HFFc6 (cell line): Measurements from ENCODE around the gene CPA3. TPM values are rescaled to one million over a fixed set of nuclear protein-coding genes. Genes with fewer than 3 reads are reported as not detected.

Source experiments
- DNase-seq: peaks from one replicate; pipeline ENCODE4 v3.0.0-alpha.2; 2018
- H3K27ac Mint-ChIP-seq: 2 replicates; pipeline ENCODE4 v1.8.0; 2020; ENCODE audit warnings: mild to moderate bottlenecking, mixed read lengths
- H3K27me3 Mint-ChIP-seq: 2 replicates; pipeline ENCODE4 v1.8.0; 2021; ENCODE audit warnings: mild to moderate bottlenecking, moderate library complexity, mixed read lengths; ENCODE audit not compliant: insufficient read depth
- H3K36me3 Mint-ChIP-seq: 2 replicates; pipeline ENCODE4 v1.8.0; 2021; ENCODE audit warnings: low read depth, mixed read lengths
- H3K4me1 Mint-ChIP-seq: 2 replicates; pipeline ENCODE4 v1.8.0; 2020; ENCODE audit warnings: low read depth, mixed read lengths
- H3K4me3 Mint-ChIP-seq: 2 replicates; pipeline ENCODE4 v1.8.0; 2020; ENCODE audit warnings: mild to moderate bottlenecking, moderate library complexity, mixed read lengths
- H3K9me3 Mint-ChIP-seq: 2 replicates; pipeline ENCODE4 v1.8.0; 2020; ENCODE audit warnings: mild to moderate bottlenecking, mixed read lengths
- total RNA-seq, 6 experiments: library from RNA; stranded (reverse); fragmentation: NEBNext Ultra II Directional; extraction: Animal tissue kit (Norgen Biotek cat#: 25700); gene quantifications; 2 replicates in 1 of 6; 3 replicates in 5 of 6; pipeline ENCODE4 v1.2.3, GENCODE V29; 2021
- TF ChIP-seq, protein P1 (sequence below): fragments of 200-600 bp; sonication (generic); IDR thresholded peaks from 2 replicates; pipeline ENCODE4 v1.5.0; 2021; ENCODE audit warnings: antibody characterized with exemption, mild to moderate bottlenecking

Gene CPA3
- total RNA-seq, 6 experiments from 2014 or later = 0.21 to 0.88 (median 0.36) TPM

- Mint-ChIP-seq H3K9me3 (no peaks in the 10 kb centered on the region), H3K27ac (no peak overlapping the region)
Measured at GRCh38 chr3:148922467-148922866, 57.4 kb downstream of the CPA3 start.

GRCh38 chr3:148923592-148923991, 58.5 kb downstream of the CPA3 start:
- Mint-ChIP-seq H3K4me1 (peaks cover 16% of the 10 kb centered on the region), H3K36me3 (no peaks in the 10 kb centered on the region), H3K27ac (no peak overlapping the region), H3K27me3 (no peaks in the 10 kb centered on the region; the same call in 1 of the 2 replicates), H3K9me3 (no peaks in the 10 kb centered on the region), H3K4me3 (no peak overlapping the region)
- no peak for DNase-seq
- TF ChIP-seq, protein P1, sequence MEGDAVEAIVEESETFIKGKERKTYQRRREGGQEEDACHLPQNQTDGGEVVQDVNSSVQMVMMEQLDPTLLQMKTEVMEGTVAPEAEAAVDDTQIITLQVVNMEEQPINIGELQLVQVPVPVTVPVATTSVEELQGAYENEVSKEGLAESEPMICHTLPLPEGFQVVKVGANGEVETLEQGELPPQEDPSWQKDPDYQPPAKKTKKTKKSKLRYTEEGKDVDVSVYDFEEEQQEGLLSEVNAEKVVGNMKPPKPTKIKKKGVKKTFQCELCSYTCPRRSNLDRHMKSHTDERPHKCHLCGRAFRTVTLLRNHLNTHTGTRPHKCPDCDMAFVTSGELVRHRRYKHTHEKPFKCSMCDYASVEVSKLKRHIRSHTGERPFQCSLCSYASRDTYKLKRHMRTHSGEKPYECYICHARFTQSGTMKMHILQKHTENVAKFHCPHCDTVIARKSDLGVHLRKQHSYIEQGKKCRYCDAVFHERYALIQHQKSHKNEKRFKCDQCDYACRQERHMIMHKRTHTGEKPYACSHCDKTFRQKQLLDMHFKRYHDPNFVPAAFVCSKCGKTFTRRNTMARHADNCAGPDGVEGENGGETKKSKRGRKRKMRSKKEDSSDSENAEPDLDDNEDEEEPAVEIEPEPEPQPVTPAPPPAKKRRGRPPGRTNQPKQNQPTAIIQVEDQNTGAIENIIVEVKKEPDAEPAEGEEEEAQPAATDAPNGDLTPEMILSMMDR = no peak

More at GRCh38 chr3:148922467-148922866, 57.4 kb downstream of the CPA3 start:
- TF ChIP-seq, protein P1 = no peak
- peaks cover 16% of the 10 kb centered on the region for H3K4me1 Mint-ChIP-seq
- DNase-seq = no peak
- H3K27me3 Mint-ChIP-seq = no peaks in the 10 kb centered on the region; the same call in 1 of the 2 replicates
- H3K4me3 Mint-ChIP-seq = no peak overlapping the region
- H3K36me3 Mint-ChIP-seq = no peaks in the 10 kb centered on the region

DNA sequence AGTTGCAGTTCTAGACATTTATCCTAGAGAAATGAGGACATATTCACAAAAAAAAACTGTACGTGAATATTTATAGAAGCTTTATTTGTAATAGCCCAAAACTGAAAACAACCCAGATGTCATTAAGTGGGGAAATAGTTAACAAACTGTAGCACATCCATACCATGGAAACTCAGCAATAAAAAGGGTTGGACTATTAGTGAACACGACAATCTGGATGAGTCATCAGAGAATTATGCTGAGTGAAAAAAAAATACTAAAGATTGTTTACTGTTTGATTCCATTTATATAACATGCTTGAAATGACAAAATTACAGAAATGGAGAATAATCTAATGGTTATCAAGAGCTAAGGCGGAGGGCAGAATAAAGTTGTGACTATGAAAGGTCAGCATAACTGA, 59.5 kb downstream of the CPA3 start:
- Mint-ChIP-seq H3K9me3 (no peaks in the 10 kb centered on the region), H3K4me3 (peak overlapping the region; percentile 34)
- TF ChIP-seq, protein P1 = no peak

DNA sequence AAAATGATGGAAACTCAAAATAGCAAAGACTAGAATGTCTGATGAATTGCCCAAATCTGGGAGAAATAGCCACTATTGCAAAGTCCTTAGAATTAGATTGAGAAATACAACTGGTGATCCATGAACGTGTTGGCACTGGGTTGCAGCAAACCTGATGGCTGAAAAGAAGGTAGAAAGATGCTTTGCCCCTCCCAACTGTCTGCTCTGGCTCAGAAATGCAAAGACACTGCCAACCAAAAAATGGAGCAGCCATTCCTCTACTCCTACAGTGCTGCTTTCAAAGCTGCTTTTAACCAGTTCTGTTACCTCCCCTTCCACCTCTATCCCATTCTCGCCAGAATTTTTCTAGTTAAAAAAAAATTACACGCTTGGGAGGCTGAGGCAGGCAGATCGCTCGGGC, 60.7 kb downstream of the CPA3 start:
- no peak overlapping the region for H3K4me3 Mint-ChIP-seq
- TF ChIP-seq, protein P1 = no peak
- no peak for DNase-seq
- H3K4me1 Mint-ChIP-seq = peaks cover 23% of the 10 kb centered on the region
- no peaks in the 10 kb centered on the region for H3K36me3 Mint-ChIP-seq
- H3K9me3 Mint-ChIP-seq = no peaks in the 10 kb centered on the region
- no peaks in the 10 kb centered on the region; the same call in 1 of the 2 replicates for H3K27me3 Mint-ChIP-seq
- H3K27ac Mint-ChIP-seq = no peak overlapping the region

More for the DNA sequence above, 59.5 kb downstream of the CPA3 start:
- H3K4me1 Mint-ChIP-seq = peaks cover 16% of the 10 kb centered on the region
- H3K27ac Mint-ChIP-seq = peak overlapping the region; percentile 16; the same call in 1 of the 2 replicates
- peak; percentile 59 for DNase-seq
- H3K27me3 Mint-ChIP-seq = no peaks in the 10 kb centered on the region; the same call in 1 of the 2 replicates
- no peaks in the 10 kb centered on the region for H3K36me3 Mint-ChIP-seq

DNA sequence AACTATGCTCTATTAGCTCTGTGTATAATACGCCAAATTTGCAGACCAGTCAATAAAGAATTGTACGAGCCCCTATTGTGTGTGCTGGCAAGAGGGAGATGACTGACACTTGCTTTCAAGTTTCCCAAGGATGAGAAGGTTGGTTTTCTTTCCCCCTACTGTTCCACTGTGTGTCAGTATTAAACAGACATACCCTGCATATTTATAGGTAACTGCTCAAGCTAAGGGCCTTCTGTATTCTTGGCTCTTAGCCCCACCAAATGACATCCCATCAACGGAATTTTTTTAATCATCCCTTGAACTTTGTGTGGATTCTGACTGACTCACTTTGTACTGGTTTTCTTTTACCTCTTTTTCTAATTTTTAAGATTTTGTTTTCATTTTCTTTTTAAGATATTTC, 65.7 kb downstream of the CPA3 start:
- no peaks in the 10 kb centered on the region for H3K9me3 Mint-ChIP-seq
- peaks cover 22% of the 10 kb centered on the region for H3K4me1 Mint-ChIP-seq
- H3K27me3 Mint-ChIP-seq = no peaks in the 10 kb centered on the region; the same call in 1 of the 2 replicates
- TF ChIP-seq, protein P1 = no peak
- no peaks in the 10 kb centered on the region for H3K36me3 Mint-ChIP-seq
- H3K4me3 Mint-ChIP-seq = peak overlapping the region; percentile 18
- H3K27ac Mint-ChIP-seq = peak overlapping the region; percentile 22; the same call in 1 of the 2 replicates
- peak; percentile 61 for DNase-seq
